ENCODE results near the gene DTNB.

DNA sequence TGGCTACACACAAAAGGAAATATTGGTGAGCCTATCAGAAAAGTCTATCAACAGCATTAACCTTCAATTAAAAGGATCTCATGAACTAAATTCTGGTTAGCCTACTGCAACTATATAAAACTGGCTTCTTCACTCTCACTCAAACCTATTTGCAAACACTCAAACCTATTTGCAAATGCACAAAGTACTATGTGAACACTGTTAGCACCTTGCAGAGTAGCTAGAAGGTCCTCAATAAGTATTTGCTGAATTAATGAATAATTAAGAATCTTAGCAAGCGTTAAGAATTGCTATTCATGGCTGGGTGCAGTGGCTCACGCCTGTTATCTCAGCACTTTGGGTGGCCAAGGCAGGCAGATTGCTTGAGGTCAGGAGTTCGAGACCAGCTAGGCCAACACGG lies 150.3 kb downstream of the DTNB start:
- TF ChIP-seq CTCF (IDR thresholded peaks at IDR 0.05) (no peak), POLR2A (IDR thresholded peaks at IDR 0.05) (no peak)
